ENCODE results near the gene FNDC3B.

The FNDC3B gene

GRCh38 chr3:172134352-172134751 lies 95.0 kb downstream of the FNDC3B start:
- Histone ChIP-seq H3K4me1 (ENCODE audit: control insufficient read depth, insufficient read depth, low read length) (peaks cover 16% of the 10 kb centered on the region), H3K4me3 (ENCODE audit: low read depth, low read length) (no peak overlapping the region), H3K27ac (ENCODE audit: extremely low read depth, low read depth, low read length) (no peak overlapping the region), H3K9me3 (ENCODE audit: control insufficient read depth, insufficient read depth, low read depth, low read length) (no peaks in the 10 kb centered on the region), H3K36me3 (ENCODE audit: control insufficient read depth in 2 of 2, insufficient read depth in 1 of 2, low read length in 2 of 2) (no peaks in the 10 kb centered on the region)
- ChIA-PET POLR2A (no interaction called here), CTCF (interaction anchor here (0.6 kb wide), 1 partner anchor 890 kb away, joined by 4 read pairs; no protein-coding TSS in a partner anchor)
- no peak for TF ChIP-seq ZNF114 (tag by site-specific recombination; IDR thresholded peaks at IDR 0.05)

GRCh38 chr3:172135185-172135584 lies 95.8 kb downstream of the FNDC3B start:
- Histone ChIP-seq H3K36me3 (ENCODE audit: control insufficient read depth in 2 of 2, insufficient read depth in 1 of 2, low read length in 2 of 2) (no peaks in the 10 kb centered on the region), H3K9me3 (ENCODE audit: control insufficient read depth, insufficient read depth, low read depth, low read length) (no peaks in the 10 kb centered on the region), H3K4me1 (ENCODE audit: control insufficient read depth, insufficient read depth, low read length) (peaks cover 14% of the 10 kb centered on the region), H3K27ac (ENCODE audit: extremely low read depth, low read depth, low read length) (no peak overlapping the region), H3K4me3 (ENCODE audit: low read depth, low read length) (no peak overlapping the region)
- TF ChIP-seq PRDM2 (tag by site-specific recombination; IDR thresholded peaks at IDR 0.05; ENCODE audit: borderline replicate concordance) (no peak), PBX3 (CRISPR knock-in tag; IDR thresholded peaks at IDR 0.05) (no peak), RBAK (tag by site-specific recombination; IDR thresholded peaks at IDR 0.05) (no peak), ZBTB26 (tag by site-specific recombination; optimal IDR thresholded peaks at IDR 0.05) (no peak), ZNF146 (tag by site-specific recombination; IDR thresholded peaks at IDR 0.05) (no peak), SALL2 (tag by site-specific recombination; IDR thresholded peaks at IDR 0.05; ENCODE audit: borderline replicate concordance) (no peak)
- CTCF ChIA-PET: interaction anchor here (0.6 kb wide), 1 partner anchor 47 kb away, joined by 4 read pairs; no protein-coding TSS in a partner anchor
- POLR2A ChIA-PET: no interaction called here

GRCh38 chr3:172135820-172136219 lies 96.4 kb downstream of the FNDC3B start:
- TF ChIP-seq ZNF248 (tag by site-specific recombination; IDR thresholded peaks at IDR 0.05) (no peak), ZNF600 (tag by site-specific recombination; IDR thresholded peaks at IDR 0.05) (peak; percentile 74; the same call in 1 of the 2 replicates), ZNF830 (tag by site-specific recombination; IDR thresholded peaks at IDR 0.05; ENCODE audit: low read depth) (no peak), ZBTB21 (tag by site-specific recombination; IDR thresholded peaks at IDR 0.05) (no peak), ZNF398 (tag by site-specific recombination; IDR thresholded peaks at IDR 0.05) (no peak)
- POLR2A ChIA-PET: no interaction called here
- H3K9me3 ChIP-seq (ENCODE audit: control insufficient read depth, insufficient read depth, low read depth, low read length): no peaks in the 10 kb centered on the region
- H3K4me3 ChIP-seq (ENCODE audit: low read depth, low read length): no peak overlapping the region
- no peak overlapping the region for H3K27ac ChIP-seq (ENCODE audit: extremely low read depth, low read depth, low read length)
- CTCF ChIA-PET: interaction anchor here (0.9 kb wide), 1 partner anchor 65 kb away, joined by 5 read pairs; no protein-coding TSS in a partner anchor
- peaks cover 12% of the 10 kb centered on the region for H3K4me1 ChIP-seq (ENCODE audit: control insufficient read depth, insufficient read depth, low read length)
- H3K36me3 ChIP-seq (ENCODE audit: control insufficient read depth in 2 of 2, insufficient read depth in 1 of 2, low read length in 2 of 2): no peaks in the 10 kb centered on the region
